SK-N-SH treated with all-trans-retinoic acid at 6 μM for 48 hours (cell line): Measurements from ENCODE around the gene TLE1.

Experiments used
- ARNTL ChIP-seq: fragments of 450-650 bp; formaldehyde crosslinking; IDR thresholded peaks from 2 replicates; pipeline ENCODE4 v1.5.0; 2020; ENCODE audit warnings: low read depth, mild to moderate bottlenecking, moderate library complexity, borderline replicate concordance
- BACH2 ChIP-seq: fragments of 250-450 bp; sonication (Bioruptor Pico); IDR thresholded peaks from 2 replicates; pipeline ENCODE4 v1.9.0; 2021; ENCODE audit warnings: mild to moderate bottlenecking, borderline replicate concordance
- ESRRG ChIP-seq: fragments of 250-450 bp; sonication (Bioruptor Pico); IDR thresholded peaks from 2 replicates; pipeline ENCODE4 v1.6.1; 2021; ENCODE audit warnings: mild to moderate bottlenecking
- OSR1 ChIP-seq: fragments of 250-450 bp; sonication (Bioruptor Pico); IDR thresholded peaks from 2 replicates; pipeline ENCODE4 v1.8.0; 2022; ENCODE audit warnings: moderate library complexity, mild to moderate bottlenecking, inconsistent platforms
- POU6F1 ChIP-seq: fragments of 250-450 bp; sonication (Bioruptor Pico); IDR thresholded peaks from 2 replicates; pipeline ENCODE4 v1.8.0; 2021; ENCODE audit warnings: low read depth, mild to moderate bottlenecking, moderate library complexity, borderline replicate concordance
- TCF4 ChIP-seq: fragments of 250-450 bp; sonication (Bioruptor Pico); IDR thresholded peaks from 2 replicates; pipeline ENCODE4 v1.8.0; 2021; ENCODE audit warnings: mild to moderate bottlenecking, moderate library complexity, borderline replicate concordance
- ZFP3 ChIP-seq: fragments of 250-450 bp; sonication (Bioruptor Pico); IDR thresholded peaks from 2 replicates; pipeline ENCODE4 v1.5.0; 2020; ENCODE audit warnings: mild to moderate bottlenecking, moderate library complexity
- ZFP30 ChIP-seq: fragments of 450-650 bp; formaldehyde crosslinking; IDR thresholded peaks from 2 replicates; pipeline ENCODE4 v1.5.0; 2022; ENCODE audit warnings: mild to moderate bottlenecking, moderate library complexity
- ZNF565 ChIP-seq: fragments of 450-650 bp; formaldehyde crosslinking; conservative IDR thresholded peaks from 2 replicates; pipeline ENCODE4 v1.5.0; 2020; ENCODE audit warnings: low read depth, mild to moderate bottlenecking, moderate library complexity
- ZNF70 ChIP-seq: fragments of 450-650 bp; formaldehyde crosslinking; IDR thresholded peaks from 2 replicates; pipeline ENCODE4 v1.5.0; 2020; ENCODE audit warnings: mild to moderate bottlenecking, moderate library complexity
- TF ChIP-seq, protein P1 (sequence below): fragments of 250-450 bp; sonication (Bioruptor Pico); IDR thresholded peaks from 2 replicates; pipeline ENCODE4 v1.8.0; 2020; ENCODE audit warnings: mild to moderate bottlenecking, moderate library complexity, borderline replicate concordance
- TF ChIP-seq, protein P2 (sequence below): fragments of 250-450 bp; sonication (Bioruptor Pico); IDR thresholded peaks from 2 replicates; pipeline ENCODE4 v1.5.1; 2020; ENCODE audit warnings: low read depth, mild to moderate bottlenecking, moderate library complexity

GRCh38 chr9:81625969-81626368 is 63.4 kb downstream of the TLE1 start:
- TF ChIP-seq ARNTL (CRISPR knock-in tag) (no peak), ZFP30 (CRISPR knock-in tag) (no peak), POU6F1 (CRISPR knock-in tag) (no peak), ZNF70 (CRISPR knock-in tag) (no peak), ZFP3 (CRISPR knock-in tag) (no peak), ZNF565 (CRISPR knock-in tag) (no peak), TCF4 (CRISPR knock-in tag) (no peak), OSR1 (CRISPR knock-in tag) (no peak), BACH2 (CRISPR knock-in tag) (no peak), ESRRG (CRISPR knock-in tag) (no peak)
- TF ChIP-seq, protein P1, sequence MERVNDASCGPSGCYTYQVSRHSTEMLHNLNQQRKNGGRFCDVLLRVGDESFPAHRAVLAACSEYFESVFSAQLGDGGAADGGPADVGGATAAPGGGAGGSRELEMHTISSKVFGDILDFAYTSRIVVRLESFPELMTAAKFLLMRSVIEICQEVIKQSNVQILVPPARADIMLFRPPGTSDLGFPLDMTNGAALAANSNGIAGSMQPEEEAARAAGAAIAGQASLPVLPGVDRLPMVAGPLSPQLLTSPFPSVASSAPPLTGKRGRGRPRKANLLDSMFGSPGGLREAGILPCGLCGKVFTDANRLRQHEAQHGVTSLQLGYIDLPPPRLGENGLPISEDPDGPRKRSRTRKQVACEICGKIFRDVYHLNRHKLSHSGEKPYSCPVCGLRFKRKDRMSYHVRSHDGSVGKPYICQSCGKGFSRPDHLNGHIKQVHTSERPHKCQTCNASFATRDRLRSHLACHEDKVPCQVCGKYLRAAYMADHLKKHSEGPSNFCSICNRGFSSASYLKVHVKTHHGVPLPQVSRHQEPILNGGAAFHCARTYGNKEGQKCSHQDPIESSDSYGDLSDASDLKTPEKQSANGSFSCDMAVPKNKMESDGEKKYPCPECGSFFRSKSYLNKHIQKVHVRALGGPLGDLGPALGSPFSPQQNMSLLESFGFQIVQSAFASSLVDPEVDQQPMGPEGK (CRISPR knock-in tag): no peak
- TF ChIP-seq, protein P2, sequence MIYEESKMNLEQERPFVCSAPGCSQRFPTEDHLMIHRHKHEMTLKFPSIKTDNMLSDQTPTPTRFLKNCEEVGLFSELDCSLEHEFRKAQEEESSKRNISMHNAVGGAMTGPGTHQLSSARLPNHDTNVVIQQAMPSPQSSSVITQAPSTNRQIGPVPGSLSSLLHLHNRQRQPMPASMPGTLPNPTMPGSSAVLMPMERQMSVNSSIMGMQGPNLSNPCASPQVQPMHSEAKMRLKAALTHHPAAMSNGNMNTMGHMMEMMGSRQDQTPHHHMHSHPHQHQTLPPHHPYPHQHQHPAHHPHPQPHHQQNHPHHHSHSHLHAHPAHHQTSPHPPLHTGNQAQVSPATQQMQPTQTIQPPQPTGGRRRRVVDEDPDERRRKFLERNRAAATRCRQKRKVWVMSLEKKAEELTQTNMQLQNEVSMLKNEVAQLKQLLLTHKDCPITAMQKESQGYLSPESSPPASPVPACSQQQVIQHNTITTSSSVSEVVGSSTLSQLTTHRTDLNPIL (CRISPR knock-in tag): no peak
